Small intestine (tissue), 7 donors: ENCODE data around the gene SSC4D. TPM values are rescaled to one million over a fixed set of nuclear protein-coding genes. Genes with fewer than 3 reads are reported as not detected.
A peak's percentile ranks its signal among the peaks of the same experiment; 100 is the strongest.
"Not testable (repeated sequence)": the region's sequence is repeated elsewhere in the genome, so short reads cannot be mapped to it uniquely, and the experiment has no call there.

ENCODE experiments used
- DNase-seq, 2 donors: peaks; one replicate each; pipeline versions ENCODE4 v3.0.0 to v3.0.0-alpha.2; 2013
- FAIRE-seq: peaks from 2 replicates; lab custom pipeline; 2012; peaks lifted over from hg19 to GRCh38; lab: Jason Lieb, UNC
- H3K27ac ChIP-seq, 3 donors: one replicate each; pipeline ENCODE4 v1.5.1; 2013; ENCODE audit warnings: low read length in 2 of 3, mild to moderate bottlenecking in 2 of 3, control low read depth in 1 of 3, inconsistent platforms in 1 of 3, low read depth in 1 of 3, moderate library complexity in 1 of 3
- H3K27me3 ChIP-seq, 3 donors: one replicate each; pipeline ENCODE4 v1.6.1; 2013; ENCODE audit warnings: low read length in 3 of 3, inconsistent platforms in 1 of 3; ENCODE audit not compliant: control insufficient read depth in 3 of 3, insufficient read depth in 3 of 3
- H3K36me3 ChIP-seq, 3 donors: one replicate each; pipeline ENCODE4 v1.6.1; 2013; ENCODE audit warnings: low read length in 3 of 3, inconsistent platforms in 1 of 3, low read depth in 1 of 3, mild to moderate bottlenecking in 1 of 3, moderate library complexity in 1 of 3; ENCODE audit not compliant: control insufficient read depth in 3 of 3, insufficient read depth in 2 of 3
- H3K4me1 ChIP-seq, 3 donors: one replicate each; pipeline ENCODE4 v1.6.1; 2013; ENCODE audit warnings: low read length in 2 of 3, inconsistent platforms in 1 of 3, low read depth in 1 of 3, mild to moderate bottlenecking in 1 of 3, moderate library complexity in 1 of 3; ENCODE audit not compliant: control insufficient read depth in 3 of 3, insufficient read depth in 2 of 3
- H3K4me3 ChIP-seq, 3 donors: one replicate each; pipeline ENCODE4 v1.5.1; 2013; ENCODE audit warnings: low read length in 3 of 3, control low read depth in 1 of 3, inconsistent platforms in 1 of 3, low read depth in 1 of 3, mild to moderate bottlenecking in 1 of 3, moderate library complexity in 1 of 3
- H3K9me3 ChIP-seq, 2 donors: one replicate each; pipeline ENCODE4 v1.6.1; 2013; ENCODE audit warnings: low read depth in 1 of 2, low read length in 1 of 2; ENCODE audit not compliant: control insufficient read depth in 2 of 2, insufficient read depth in 1 of 2
- WGBS, 3 donors: extraction: QIAGEN DNeasy Blood & Tissue Kit; methylation state at CpG; one replicate each; pipeline ENCODE4 v1.1.7; 2013; 5-methylcytosine and 5-hydroxymethylcytosine counted together
- polyA plus RNA-seq, 4 donors: library from polyadenylated mRNA; stranded (reverse) in 3 of 4; unstranded in 1 of 4; fragments of 200-250 nt in 3 of 4; fragments of 120-200 nt in 1 of 4; gene quantifications; one replicate each; pipeline versions ENCODE4 v1.2.1 to v1.2.3, GENCODE V29; 2013
- donor health status: healthy with polysubstance abuse.
- donor health status: control.
- donor health status: control.
- donor health status: Bipolar disorder and iron deficiency.
- donor health status: healthy.

Gene SSC4D
- polyA plus RNA-seq, 4 donors = 0.58 to 0.72 TPM; not detected in 2

- Histone ChIP-seq H3K4me3 (no peak overlapping the region), H3K9me3 (no peaks in the 10 kb centered on the region), H3K27ac (no peak overlapping the region), H3K4me1 (peaks cover 0 to 8% (median 0%) of the 10 kb centered on the region in 3 donors), H3K36me3 (peaks cover 0 to 2% (median 0%) of the 10 kb centered on the region in 3 donors), H3K27me3 (no peaks in the 10 kb centered on the region)
- WGBS, 3 donors = 88 to 93% (median 91%) methylated on average over 8 of the region's 8 CpGs
- FAIRE-seq (no peak), DNase-seq (no peak)
These were observed 41.3 kb downstream of the SSC4D start for GRCh38 chr7:76368190-76368589.

DNA sequence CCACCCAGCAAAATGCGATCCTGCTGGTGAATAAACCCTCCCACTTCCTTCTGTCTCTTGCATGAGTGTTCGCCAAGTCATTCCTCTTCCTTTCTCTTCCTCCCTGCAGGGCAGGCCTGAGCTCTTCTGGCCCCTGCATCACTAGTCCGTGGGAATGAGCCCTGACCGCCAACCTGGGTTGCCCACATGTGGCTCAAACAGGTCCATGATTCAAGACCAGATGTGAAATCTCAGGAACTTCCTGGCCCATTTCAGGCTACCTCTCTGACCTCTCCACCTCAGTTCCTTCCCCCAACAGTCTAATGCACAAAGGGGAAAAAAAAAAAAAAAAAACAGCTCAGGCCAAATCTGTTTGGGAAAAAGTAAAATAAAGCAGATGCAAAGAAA lies 45.3 kb downstream of the SSC4D start:
- FAIRE-seq = no peak

DNA sequence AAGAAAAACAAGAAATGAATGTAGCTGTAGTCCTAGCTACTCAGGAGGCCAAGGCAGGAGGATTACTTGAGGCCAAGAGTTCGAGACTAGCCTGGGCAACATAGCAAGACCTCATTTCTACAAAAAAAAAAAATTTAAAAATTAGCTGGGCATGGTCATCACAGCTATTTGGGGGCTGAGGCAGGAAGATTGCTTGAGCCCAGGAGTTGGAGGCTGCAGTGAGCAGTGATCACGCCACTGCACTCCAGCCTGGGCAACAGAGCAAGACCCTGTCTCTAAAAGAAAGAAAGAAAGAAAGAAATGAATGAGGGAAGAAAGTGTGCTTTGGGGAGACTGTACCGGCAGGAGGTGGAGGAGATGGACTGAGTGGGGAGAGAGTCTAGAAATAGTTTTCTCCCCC lies 45.7 kb downstream of the SSC4D start:
- not testable (repeated sequence) for H3K9me3 ChIP-seq, H3K4me3 ChIP-seq, DNase-seq, FAIRE-seq, H3K36me3 ChIP-seq, H3K27me3 ChIP-seq
- H3K4me1 ChIP-seq = peaks cover 0 to 13% (median 6%) of the 10 kb centered on the region in 3 donors
- WGBS, 3 donors = 81 to 95% (median 88%) methylated on average over 3 of the region's 3 CpGs
- peak overlapping the region in 2 of 3 donors; percentile 72 to 78 for H3K27ac ChIP-seq

More for the DNA sequence above, 45.3 kb downstream of the SSC4D start:
- Histone ChIP-seq H3K27ac (peak overlapping the region in 2 of 3 donors; percentile 72 to 78), H3K4me3 (no peak overlapping the region), H3K9me3 (no peaks in the 10 kb centered on the region), H3K36me3 (peaks cover 0 to 2% (median 0%) of the 10 kb centered on the region in 3 donors), H3K4me1 (peaks cover 0 to 13% (median 6%) of the 10 kb centered on the region in 3 donors), H3K27me3 (no peaks in the 10 kb centered on the region)
- WGBS, 3 donors = 41 to 80% (median 69%) methylated on average over 4 of the region's 4 CpGs
- DNase-seq = no peak

DNA sequence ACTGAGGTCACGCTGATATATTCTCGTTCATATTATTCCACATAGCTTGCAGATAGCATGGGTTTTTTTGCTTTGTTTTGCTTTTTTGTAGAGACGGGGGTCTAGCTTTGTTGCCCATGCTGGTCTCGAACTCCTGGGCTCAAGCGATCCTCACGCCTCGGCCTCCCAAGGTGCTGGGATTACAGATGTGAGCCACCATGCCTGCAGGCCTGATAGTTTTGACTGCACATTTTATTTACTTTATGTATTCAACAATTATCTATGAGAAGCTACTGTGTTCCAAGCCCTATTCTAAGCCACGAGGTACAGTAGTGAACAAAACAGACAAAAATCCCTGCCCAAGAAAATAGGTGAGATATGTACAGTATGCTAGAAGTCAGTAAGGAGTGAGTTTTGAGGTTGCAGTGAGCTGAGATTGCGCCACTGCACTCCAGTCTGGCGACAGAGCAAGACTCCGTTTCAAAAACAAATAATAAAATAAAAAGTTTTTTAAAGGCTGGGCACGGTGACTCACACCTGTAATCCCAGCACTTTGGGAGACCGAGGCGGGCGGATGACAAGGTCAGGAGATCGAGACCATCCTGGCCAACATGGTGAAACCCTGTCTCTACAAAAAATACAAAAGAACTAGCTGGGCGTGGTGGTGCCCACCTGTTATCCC lies 49.4 kb downstream of the SSC4D start:
- 75 to 76% (median 76%) methylated on average over 17 of the region's 17 CpGs for WGBS, 3 donors
- FAIRE-seq = no peak
- no peaks in the 10 kb centered on the region for H3K9me3 ChIP-seq
- peaks cover 0 to 17% (median 11%) of the 10 kb centered on the region in 3 donors for H3K4me1 ChIP-seq
- DNase-seq = no peak
- H3K36me3 ChIP-seq = no peaks in the 10 kb centered on the region
- H3K27ac ChIP-seq = peak overlapping the region in 2 of 3 donors; percentile 95 to 99
- no peaks in the 10 kb centered on the region for H3K27me3 ChIP-seq
- no peak overlapping the region for H3K4me3 ChIP-seq

DNA sequence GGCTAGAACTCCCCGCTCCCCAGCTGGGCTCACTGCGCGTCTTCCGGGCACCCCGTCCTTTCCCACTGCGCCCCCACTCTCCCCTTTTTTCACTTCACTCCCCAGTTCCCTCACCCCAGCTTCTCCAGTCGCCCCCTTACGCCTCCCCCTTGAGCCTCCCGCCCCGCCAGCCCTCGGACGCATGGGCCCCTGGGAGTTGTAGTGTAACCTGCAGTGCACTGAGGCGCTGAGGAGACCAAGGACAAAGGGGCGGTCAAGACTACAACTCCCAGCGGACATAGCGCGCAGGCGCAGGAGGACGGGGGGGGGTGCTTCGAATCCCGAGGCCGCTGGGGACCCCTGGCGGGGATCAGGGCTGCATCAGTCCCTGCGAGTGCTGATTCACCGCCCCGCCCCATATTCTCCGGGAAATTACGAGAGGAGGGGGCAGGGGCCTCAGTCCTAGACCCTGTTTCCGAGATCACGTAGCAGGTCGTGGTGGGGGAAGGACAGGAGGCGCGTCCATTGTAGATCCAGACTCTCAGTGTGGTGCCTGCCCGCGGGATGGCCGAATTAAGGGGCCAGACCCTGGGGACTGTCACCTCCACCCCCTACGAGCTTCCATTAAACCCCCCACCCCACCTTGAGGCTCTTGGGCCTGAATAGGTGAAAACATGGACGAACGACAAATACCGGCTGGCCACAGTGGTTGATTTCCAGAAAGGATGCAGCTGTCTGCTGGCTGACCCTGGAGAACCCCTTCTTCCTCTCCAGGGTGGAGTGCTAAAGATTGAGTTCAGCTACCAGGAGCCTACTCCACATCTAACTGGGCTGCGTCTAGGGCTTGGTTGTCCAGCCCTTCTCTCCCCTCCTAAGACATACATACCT lies 50.2 kb downstream of the SSC4D start:
- Histone ChIP-seq H3K27ac (peak overlapping the region; percentile 95 to 99 (median 99)), H3K9me3 (no peaks in the 10 kb centered on the region), H3K36me3 (peaks cover 0 to 2% (median 0%) of the 10 kb centered on the region in 3 donors), H3K4me1 (peaks cover 0 to 12% (median 11%) of the 10 kb centered on the region in 3 donors), H3K4me3 (peak overlapping the region; percentile 91 to 99 (median 94)), H3K27me3 (no peaks in the 10 kb centered on the region)
- peak; percentile 99 for DNase-seq
- WGBS, 3 donors = 0 to 2% (median 1%) methylated on average over 34 to 41 of the region's 41 CpGs
- no peak for FAIRE-seq

DNA sequence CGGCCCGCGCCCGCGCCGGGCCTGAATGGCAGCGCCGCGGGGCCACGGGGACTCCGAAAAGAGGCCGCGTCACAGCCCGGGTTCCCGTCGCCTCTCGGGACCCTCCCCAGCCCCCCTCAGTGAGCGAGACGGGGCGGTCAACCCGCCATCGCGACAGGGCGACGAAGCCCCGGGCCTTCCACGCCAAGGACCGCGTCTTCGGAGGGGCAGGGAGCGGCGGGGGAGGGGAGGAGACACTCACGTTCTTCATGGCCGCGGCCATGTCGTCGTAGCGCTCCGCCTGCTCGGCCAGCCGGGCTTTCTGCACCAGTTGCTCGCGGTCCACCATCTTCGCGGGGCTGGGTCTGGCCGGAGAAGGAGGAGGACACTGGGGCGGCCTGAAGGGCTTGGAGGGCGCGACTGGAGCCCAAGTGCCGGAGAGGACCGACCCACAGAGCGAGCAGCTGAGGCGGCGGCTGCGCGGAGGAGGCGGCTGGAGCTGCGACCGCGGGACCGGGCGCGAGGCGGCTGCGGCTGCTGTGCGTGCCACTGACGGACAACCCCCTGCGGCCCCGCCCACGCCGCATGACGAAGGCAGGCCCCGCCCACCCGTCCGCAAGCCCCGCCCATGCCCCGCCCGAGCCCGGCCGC lies 50.9 kb downstream of the SSC4D start, which contains the start of gene YWHAG:
TSS of gene YWHAG (minus strand) at position 511 of the 630 bp plus-strand sequence. CDS start at position 328, 183 bp downstream.
- peaks cover 0 to 6% (median 0%) of the 10 kb centered on the region in 3 donors for H3K36me3 ChIP-seq
- H3K4me3 ChIP-seq = peak within 1 kb of the TSS; percentile 91 to 99 (median 94)
- no peak for FAIRE-seq
- no peaks in the 10 kb centered on the region for H3K27me3 ChIP-seq
- H3K27ac ChIP-seq = peak within 1 kb of the TSS; percentile 95 to 99 (median 99)
- H3K9me3 ChIP-seq = no peaks in the 10 kb centered on the region
- peaks cover 0 to 11% (median 9%) of the 10 kb centered on the region in 3 donors for H3K4me1 ChIP-seq
- peak; percentile 85 to 96 for DNase-seq
- 0 to 1% (median 0%) methylated on average over 26 to 80 of the region's 80 CpGs for WGBS, 3 donors

DNA sequence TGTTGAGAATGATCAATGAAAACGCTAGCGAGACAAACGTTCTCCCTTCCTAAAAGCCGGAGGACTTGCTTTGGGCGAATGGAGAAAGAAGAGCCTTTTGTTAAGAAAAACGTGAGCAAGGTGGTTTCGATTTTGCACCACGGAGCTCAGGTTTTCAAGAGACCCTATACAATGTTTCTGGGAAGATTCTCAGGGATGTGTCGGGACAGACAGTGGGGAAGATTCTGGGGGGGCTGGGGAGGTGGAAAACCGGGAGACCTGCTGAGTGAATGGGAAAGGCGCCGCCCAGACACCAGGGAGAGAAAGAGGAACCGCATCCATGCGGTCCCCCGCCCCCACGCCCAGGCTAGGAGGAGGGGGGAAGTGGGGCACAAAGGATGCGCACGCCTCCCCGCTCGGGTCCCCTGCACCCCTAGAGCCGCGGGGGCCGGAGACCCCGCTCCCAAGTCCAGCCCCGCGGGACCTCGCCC lies 51.5 kb downstream of the SSC4D start:
- H3K36me3 ChIP-seq = peaks cover 0 to 6% (median 0%) of the 10 kb centered on the region in 3 donors
- DNase-seq = peak; percentile 56 to 87
- peak overlapping the region; percentile 91 to 99 (median 94) for H3K4me3 ChIP-seq
- H3K27ac ChIP-seq = peak overlapping the region; percentile 95 to 99 (median 99)
- FAIRE-seq = no peak
- H3K4me1 ChIP-seq = peaks cover 0 to 11% (median 9%) of the 10 kb centered on the region in 3 donors
- no peaks in the 10 kb centered on the region for H3K9me3 ChIP-seq
- WGBS, 3 donors = 0 to 1% (median 1%) methylated on average over 15 to 27 of the region's 27 CpGs
- H3K27me3 ChIP-seq = no peaks in the 10 kb centered on the region
